Liver (tissue), 9 donors: ENCODE measurements around the gene MICAL2. TPM values are rescaled to one million over a fixed set of nuclear protein-coding genes. Genes with fewer than 3 reads are reported as not detected.

Experiments used
- DNase-seq: peaks from one replicate; pipeline ENCODE4 v3.0.0-alpha.2; 2017; ENCODE audit warnings: low spot score
- H3K27ac ChIP-seq, 2 donors: one replicate each; pipeline ENCODE4 v1.7.0; 2013; ENCODE audit warnings: inconsistent platforms in 2 of 2, low read length in 2 of 2, control low read depth in 1 of 2, low read depth in 1 of 2, mild to moderate bottlenecking in 1 of 2
- H3K27me3 ChIP-seq, 4 donors: one replicate each; pipeline versions ENCODE4 v1.6.1 to v1.7.0; 2013; ENCODE audit warnings: low read length in 3 of 4, inconsistent platforms in 1 of 4, mild to moderate bottlenecking in 1 of 4, moderate library complexity in 1 of 4; ENCODE audit not compliant: control insufficient read depth in 4 of 4, insufficient read depth in 4 of 4
- H3K36me3 ChIP-seq, 4 donors: one replicate each; pipeline versions ENCODE4 v1.6.1 to v1.7.0; 2013; ENCODE audit warnings: low read length in 3 of 4, mild to moderate bottlenecking in 3 of 4, low read depth in 1 of 4, moderate library complexity in 1 of 4; ENCODE audit not compliant: control insufficient read depth in 4 of 4, insufficient read depth in 3 of 4
- H3K4me1 ChIP-seq, 4 donors: one replicate each; pipeline versions ENCODE4 v1.6.1 to v1.7.0; 2013; ENCODE audit warnings: low read length in 3 of 4, mild to moderate bottlenecking in 3 of 4, moderate library complexity in 1 of 4; ENCODE audit not compliant: control insufficient read depth in 4 of 4, insufficient read depth in 4 of 4
- H3K4me3 ChIP-seq, 3 donors: one replicate each; pipeline versions ENCODE4 v1.6.1 to v1.7.0; 2013; ENCODE audit warnings: low read length in 3 of 3, control low read depth in 1 of 3, low read depth in 1 of 3, mild to moderate bottlenecking in 1 of 3
- H3K9ac ChIP-seq, 2 donors: one replicate each; pipeline ENCODE4 v1.7.0; 2013; ENCODE audit warnings: low read length in 2 of 2, mild to moderate bottlenecking in 2 of 2, moderate library complexity in 2 of 2, control low read depth in 1 of 2, low read depth in 1 of 2
- H3K9me3 ChIP-seq, 4 donors: one replicate each; pipeline versions ENCODE4 v1.6.1 to v1.7.0; 2013; ENCODE audit warnings: low read length in 3 of 4; ENCODE audit not compliant: control insufficient read depth in 4 of 4
- CTCF ChIP-seq: fragments of 150-350 bp; IDR thresholded peaks from 2 replicates; pipeline ENCODE4 v1.5.1; 2017; ENCODE audit warnings: improper control_type of control experiment, low read depth, low read length; ENCODE audit not compliant: missing input control
- EGR1 ChIP-seq, 2 donors: IDR thresholded peaks; 2 replicates each; pipeline ENCODE4 v1.6.1; 2016 to 2018; ENCODE audit warnings: antibody characterized with exemption in 2 of 2, low read depth in 2 of 2
- FOXA1 ChIP-seq: IDR thresholded peaks from 2 replicates; pipeline ENCODE4 v1.6.1; 2016; ENCODE audit warnings: antibody characterized with exemption
- FOXA2 ChIP-seq: IDR thresholded peaks from 2 replicates; pipeline ENCODE4 v1.6.1; 2016; ENCODE audit warnings: antibody characterized with exemption
- GABPA ChIP-seq, 2 donors: IDR thresholded peaks in 1 of 2; conservative IDR thresholded peaks in 1 of 2; 2 replicates each; pipeline ENCODE4 v1.6.1; 2016; ENCODE audit warnings: antibody characterized with exemption in 2 of 2, mild to moderate bottlenecking in 1 of 2, moderate library complexity in 1 of 2
- HNF4G ChIP-seq: IDR thresholded peaks from 2 replicates; pipeline ENCODE4 v1.6.1; 2016; ENCODE audit warnings: antibody characterized with exemption
- JUND ChIP-seq, 2 donors: IDR thresholded peaks; 2 replicates each; pipeline ENCODE4 v1.6.1; 2016; ENCODE audit warnings: antibody characterized with exemption in 2 of 2
- NR2F2 ChIP-seq: IDR thresholded peaks from 2 replicates; pipeline ENCODE4 v1.6.1; 2016; ENCODE audit warnings: antibody characterized with exemption
- RXRA ChIP-seq, 2 donors: IDR thresholded peaks; 2 replicates each; pipeline ENCODE4 v1.6.1; 2017 to 2018; ENCODE audit warnings: antibody characterized with exemption in 2 of 2, mild to moderate bottlenecking in 1 of 2
- SP1 ChIP-seq: IDR thresholded peaks from 2 replicates; pipeline ENCODE4 v1.6.1; 2018; ENCODE audit warnings: antibody characterized with exemption, mild to moderate bottlenecking
- WGBS: extraction: QIAGEN DNeasy Blood & Tissue Kit; methylation state at CpG from one replicate; pipeline ENCODE4 v1.1.7; 2013; 5-methylcytosine and 5-hydroxymethylcytosine counted together
- polyA plus RNA-seq, 2 donors: library from polyadenylated mRNA; stranded (reverse) in 1 of 2; unstranded in 1 of 2; fragments of 200-250 nt in 1 of 2; fragments of >200 nt in 1 of 2; fragmentation: Nextera tagmentation in 1 of 2; extraction: Ambion mirVana in 1 of 2; gene quantifications; one replicate each; pipeline versions ENCODE4 v1.2.1 to v1.2.3, GENCODE V29; 2013 to 2015
- total RNA-seq, 2 donors: library from RNA; depleted of rRNA; stranded (reverse); fragments of >200 nt; gene quantifications; one replicate each; pipeline ENCODE4 v1.2.3, GENCODE V29; 2014
- TF ChIP-seq, protein P1 (sequence below): IDR thresholded peaks from 2 replicates; pipeline ENCODE4 v1.6.1; 2016; ENCODE audit warnings: antibody characterized with exemption, mild to moderate bottlenecking
- donor health status: healthy.
- donor health status: healthy.
- donor health status: healthy.
- donor health status: healthy.
- donor health status: healthy.

The MICAL2 gene
- total and polyA plus RNA-seq, 4 donors: 17.5 to 113 (median 42.9) TPM

DNA sequence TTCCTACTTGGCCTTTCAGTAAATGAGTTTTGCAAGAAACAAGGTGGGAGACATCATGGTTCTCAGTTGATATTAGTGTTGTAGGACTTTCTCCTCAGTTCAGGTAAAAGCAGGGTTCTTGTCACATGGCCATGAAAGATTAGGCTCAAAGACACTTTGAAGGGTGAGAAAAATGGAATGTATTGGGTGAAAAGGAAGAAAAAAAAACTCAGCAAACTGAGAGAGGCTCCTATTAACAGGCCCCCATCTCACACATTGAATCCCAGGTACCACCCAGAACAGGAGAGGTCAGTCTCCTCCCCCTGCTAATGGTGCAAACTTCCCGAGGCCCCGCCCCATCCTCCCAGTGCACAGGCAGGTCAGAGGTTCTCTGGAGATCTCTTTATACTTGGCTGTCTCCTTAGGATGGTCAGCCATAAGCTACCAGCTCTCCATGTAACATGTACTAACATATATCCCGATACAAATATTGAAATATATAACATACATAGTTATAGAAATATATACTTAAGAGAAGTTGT is 62.2 kb downstream of the MICAL2 start:
- Histone ChIP-seq H3K27ac (no peak overlapping the region), H3K4me1 (no peaks in the 10 kb centered on the region), H3K9ac (no peak overlapping the region), H3K9me3 (peaks cover 0 to 1% (median 0%) of the 10 kb centered on the region in 4 donors), H3K36me3 (peaks cover 0 to 5% (median 0%) of the 10 kb centered on the region in 4 donors), H3K27me3 (no peaks in the 10 kb centered on the region), H3K4me3 (no peak overlapping the region)
- 81% methylated on average over 3 of the region's 3 CpGs for whole genome bisulfite sequencing
- TF ChIP-seq GABPA (IDR thresholded peaks at IDR 0.05 in 1 of 2, conservative IDR thresholded peaks at IDR 0.05 in 1 of 2) (no peak), CTCF (no peak), HNF4G (no peak)
- DNase-seq: no peak

GRCh38 chr11:12173111-12173510 is 62.7 kb downstream of the MICAL2 start:
- no peak for DNase-seq
- Histone ChIP-seq H3K36me3 (peaks cover 0 to 5% (median 0%) of the 10 kb centered on the region in 4 donors), H3K27ac (no peak overlapping the region), H3K4me1 (no peaks in the 10 kb centered on the region), H3K9me3 (peaks cover 0 to 1% (median 0%) of the 10 kb centered on the region in 4 donors), H3K4me3 (no peak overlapping the region), H3K27me3 (no peaks in the 10 kb centered on the region), H3K9ac (no peak overlapping the region)
- no peak for TF ChIP-seq JUND (IDR thresholded peaks at IDR 0.05)
- no peak for TF ChIP-seq FOXA2
- no peak for TF ChIP-seq EGR1 (IDR thresholded peaks at IDR 0.05; ENCODE audit: low read depth in 2 of 2)
- no peak for TF ChIP-seq NR2F2
- no peak for TF ChIP-seq FOXA1
- no peak for TF ChIP-seq RXRA (IDR thresholded peaks at IDR 0.05)
- 92% methylated on average over 4 of the region's 4 CpGs for WGBS

DNA sequence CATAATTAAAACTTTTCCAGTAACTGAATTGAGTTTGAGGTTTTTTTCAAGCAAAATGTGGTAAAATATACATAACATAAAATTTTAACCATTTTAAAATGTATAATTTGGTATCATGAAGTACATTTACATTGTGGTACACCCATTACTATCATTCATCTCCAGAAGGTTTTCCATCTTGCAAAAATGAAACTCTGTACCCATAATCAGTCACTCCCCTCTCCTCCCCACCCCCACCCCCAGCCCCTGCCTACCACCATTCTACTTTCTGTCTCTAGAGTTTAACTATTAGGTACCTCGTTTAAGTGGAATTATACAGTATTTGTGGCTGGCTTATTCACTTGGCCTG is 63.7 kb downstream of the MICAL2 start:
- Histone ChIP-seq H3K27ac (no peak overlapping the region), H3K4me1 (no peaks in the 10 kb centered on the region), H3K9me3 (peaks cover 0 to 1% (median 0%) of the 10 kb centered on the region in 4 donors), H3K36me3 (peaks cover 0 to 5% (median 0%) of the 10 kb centered on the region in 4 donors), H3K9ac (no peak overlapping the region), H3K27me3 (no peaks in the 10 kb centered on the region), H3K4me3 (no peak overlapping the region)
- TF ChIP-seq, protein P1, sequence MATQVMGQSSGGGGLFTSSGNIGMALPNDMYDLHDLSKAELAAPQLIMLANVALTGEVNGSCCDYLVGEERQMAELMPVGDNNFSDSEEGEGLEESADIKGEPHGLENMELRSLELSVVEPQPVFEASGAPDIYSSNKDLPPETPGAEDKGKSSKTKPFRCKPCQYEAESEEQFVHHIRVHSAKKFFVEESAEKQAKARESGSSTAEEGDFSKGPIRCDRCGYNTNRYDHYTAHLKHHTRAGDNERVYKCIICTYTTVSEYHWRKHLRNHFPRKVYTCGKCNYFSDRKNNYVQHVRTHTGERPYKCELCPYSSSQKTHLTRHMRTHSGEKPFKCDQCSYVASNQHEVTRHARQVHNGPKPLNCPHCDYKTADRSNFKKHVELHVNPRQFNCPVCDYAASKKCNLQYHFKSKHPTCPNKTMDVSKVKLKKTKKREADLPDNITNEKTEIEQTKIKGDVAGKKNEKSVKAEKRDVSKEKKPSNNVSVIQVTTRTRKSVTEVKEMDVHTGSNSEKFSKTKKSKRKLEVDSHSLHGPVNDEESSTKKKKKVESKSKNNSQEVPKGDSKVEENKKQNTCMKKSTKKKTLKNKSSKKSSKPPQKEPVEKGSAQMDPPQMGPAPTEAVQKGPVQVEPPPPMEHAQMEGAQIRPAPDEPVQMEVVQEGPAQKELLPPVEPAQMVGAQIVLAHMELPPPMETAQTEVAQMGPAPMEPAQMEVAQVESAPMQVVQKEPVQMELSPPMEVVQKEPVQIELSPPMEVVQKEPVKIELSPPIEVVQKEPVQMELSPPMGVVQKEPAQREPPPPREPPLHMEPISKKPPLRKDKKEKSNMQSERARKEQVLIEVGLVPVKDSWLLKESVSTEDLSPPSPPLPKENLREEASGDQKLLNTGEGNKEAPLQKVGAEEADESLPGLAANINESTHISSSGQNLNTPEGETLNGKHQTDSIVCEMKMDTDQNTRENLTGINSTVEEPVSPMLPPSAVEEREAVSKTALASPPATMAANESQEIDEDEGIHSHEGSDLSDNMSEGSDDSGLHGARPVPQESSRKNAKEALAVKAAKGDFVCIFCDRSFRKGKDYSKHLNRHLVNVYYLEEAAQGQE: no peak
- TF ChIP-seq GABPA (IDR thresholded peaks at IDR 0.05 in 1 of 2, conservative IDR thresholded peaks at IDR 0.05 in 1 of 2) (no peak), FOXA2 (no peak), SP1 (no peak), EGR1 (IDR thresholded peaks at IDR 0.05; ENCODE audit: low read depth in 2 of 2) (no peak), JUND (IDR thresholded peaks at IDR 0.05) (no peak), CTCF (no peak), HNF4G (no peak)
- no peak for DNase-seq
- WGBS: 68% methylated on average over 1 of the region's 1 CpG
